ENCODE results near the gene FABP1.

- TF ChIP-seq, protein P1, sequence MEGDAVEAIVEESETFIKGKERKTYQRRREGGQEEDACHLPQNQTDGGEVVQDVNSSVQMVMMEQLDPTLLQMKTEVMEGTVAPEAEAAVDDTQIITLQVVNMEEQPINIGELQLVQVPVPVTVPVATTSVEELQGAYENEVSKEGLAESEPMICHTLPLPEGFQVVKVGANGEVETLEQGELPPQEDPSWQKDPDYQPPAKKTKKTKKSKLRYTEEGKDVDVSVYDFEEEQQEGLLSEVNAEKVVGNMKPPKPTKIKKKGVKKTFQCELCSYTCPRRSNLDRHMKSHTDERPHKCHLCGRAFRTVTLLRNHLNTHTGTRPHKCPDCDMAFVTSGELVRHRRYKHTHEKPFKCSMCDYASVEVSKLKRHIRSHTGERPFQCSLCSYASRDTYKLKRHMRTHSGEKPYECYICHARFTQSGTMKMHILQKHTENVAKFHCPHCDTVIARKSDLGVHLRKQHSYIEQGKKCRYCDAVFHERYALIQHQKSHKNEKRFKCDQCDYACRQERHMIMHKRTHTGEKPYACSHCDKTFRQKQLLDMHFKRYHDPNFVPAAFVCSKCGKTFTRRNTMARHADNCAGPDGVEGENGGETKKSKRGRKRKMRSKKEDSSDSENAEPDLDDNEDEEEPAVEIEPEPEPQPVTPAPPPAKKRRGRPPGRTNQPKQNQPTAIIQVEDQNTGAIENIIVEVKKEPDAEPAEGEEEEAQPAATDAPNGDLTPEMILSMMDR (IDR thresholded peaks at IDR 0.05; ENCODE audit: low read length), result no peak
- TF ChIP-seq EZH2 (optimal IDR thresholded peaks at IDR 0.05; ENCODE audit: low read depth, low read length), result no peak
- TF ChIP-seq EZH2phosphoT487 (IDR thresholded peaks at IDR 0.05; ENCODE audit: low read length), result no peak
Measured at GRCh38 chr2:88110830-88111229, 17.0 kb downstream of the FABP1 start.

Measured in MM.1S (cell line).